Fibroblast of lung (primary cell): ENCODE measurements around the gene TC2N.
"Not testable (repeated sequence)": the region's sequence is repeated elsewhere in the genome, so short reads cannot be mapped to it uniquely, and the experiment has no call there.

Experiments used
- EZH2 ChIP-seq: IDR thresholded peaks from 2 replicates; pipeline ENCODE4 v1.5.1; 2012; ENCODE audit warnings: low read length, control low read depth, mild to moderate bottlenecking; ENCODE audit errors: missing control alignments
- TF ChIP-seq, protein P1 (sequence below), 2 donors: IDR thresholded peaks in 1 of 2; conservative IDR thresholded peaks in 1 of 2; 1 replicate in 1 of 2; 2 replicates in 1 of 2; pipeline ENCODE4 v1.5.1; 2011 to 2012; ENCODE audit warnings: low read length in 2 of 2, control low read depth in 1 of 2, inconsistent platforms in 1 of 2, low read depth in 1 of 2, mild to moderate bottlenecking in 1 of 2

DNA sequence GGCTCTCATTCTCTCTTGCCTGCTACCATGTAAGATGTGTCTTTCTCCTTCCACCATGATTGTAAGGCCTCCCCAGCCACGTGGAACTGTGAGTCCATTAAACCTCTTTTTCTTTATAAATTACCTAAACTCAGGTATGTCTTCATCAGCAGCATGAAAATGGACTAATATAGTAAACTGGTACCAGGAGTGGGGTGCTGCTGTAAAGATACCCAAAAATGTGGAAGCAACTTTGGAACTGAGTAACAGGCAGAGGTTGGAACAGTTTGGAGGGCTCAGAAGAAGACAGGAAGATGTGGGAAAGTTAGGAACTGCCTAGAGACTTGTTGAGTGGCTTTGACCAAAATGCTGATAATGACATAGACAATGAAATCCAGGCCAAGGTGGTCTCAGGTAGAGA is 61.2 kb downstream of the TC2N start:
- TF ChIP-seq, protein P1, sequence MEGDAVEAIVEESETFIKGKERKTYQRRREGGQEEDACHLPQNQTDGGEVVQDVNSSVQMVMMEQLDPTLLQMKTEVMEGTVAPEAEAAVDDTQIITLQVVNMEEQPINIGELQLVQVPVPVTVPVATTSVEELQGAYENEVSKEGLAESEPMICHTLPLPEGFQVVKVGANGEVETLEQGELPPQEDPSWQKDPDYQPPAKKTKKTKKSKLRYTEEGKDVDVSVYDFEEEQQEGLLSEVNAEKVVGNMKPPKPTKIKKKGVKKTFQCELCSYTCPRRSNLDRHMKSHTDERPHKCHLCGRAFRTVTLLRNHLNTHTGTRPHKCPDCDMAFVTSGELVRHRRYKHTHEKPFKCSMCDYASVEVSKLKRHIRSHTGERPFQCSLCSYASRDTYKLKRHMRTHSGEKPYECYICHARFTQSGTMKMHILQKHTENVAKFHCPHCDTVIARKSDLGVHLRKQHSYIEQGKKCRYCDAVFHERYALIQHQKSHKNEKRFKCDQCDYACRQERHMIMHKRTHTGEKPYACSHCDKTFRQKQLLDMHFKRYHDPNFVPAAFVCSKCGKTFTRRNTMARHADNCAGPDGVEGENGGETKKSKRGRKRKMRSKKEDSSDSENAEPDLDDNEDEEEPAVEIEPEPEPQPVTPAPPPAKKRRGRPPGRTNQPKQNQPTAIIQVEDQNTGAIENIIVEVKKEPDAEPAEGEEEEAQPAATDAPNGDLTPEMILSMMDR (conservative IDR thresholded peaks at IDR 0.05 in 1 of 2, IDR thresholded peaks at IDR 0.05 in 1 of 2; ENCODE audit: low read depth in 1 of 2, low read length in 2 of 2) = not testable (repeated sequence)
- not testable (repeated sequence) for TF ChIP-seq EZH2
